ENCODE measurements around the gene ANKRD36C. TPM values are rescaled to one million over a fixed set of nuclear protein-coding genes. Genes with fewer than 3 reads are reported as not detected.

Gene ANKRD36C
- total and polyA plus RNA-seq, 4 donors: 0.27 to 13.4 (median 9.3) TPM

Small RNA genes lying within 50 kb of the gene (small RNA-seq; reads per million reads assigned to genes)
- not detected for gene RN7SL210P

Other genes starting within 250 kb of the ANKRD36C start
- gene GPAT2, start 43.1 kb upstream of the ANKRD36C start, total RNA-seq: 1 to 10 TPM in 1 of 2 donors, under 1 TPM in 1; 0.33 to 3.1 TPM
- under 1 TPM; 0.37 to 0.65 TPM for gene GPAT2, start 43.1 kb upstream of the ANKRD36C start, polyA plus RNA-seq
- 1 to 10 TPM; 1.3 to 2.3 TPM for gene ADRA2B, start 124.7 kb upstream of the ANKRD36C start, total RNA-seq
- 1 to 10 TPM; 3.7 to 8.6 TPM for gene ADRA2B, start 124.7 kb upstream of the ANKRD36C start, polyA plus RNA-seq
- not detected for gene ASTL, start 146.7 kb upstream of the ANKRD36C start, total RNA-seq
- gene ASTL, start 146.7 kb upstream of the ANKRD36C start, polyA plus RNA-seq: not detected
- gene DUSP2, start 153.6 kb upstream of the ANKRD36C start, total RNA-seq: 1 to 10 TPM; 1.6 to 2.8 TPM
- 1 to 10 TPM in 1 of 2 donors, under 1 TPM in 1; 0.99 to 1.7 TPM for gene DUSP2, start 153.6 kb upstream of the ANKRD36C start, polyA plus RNA-seq
- gene STARD7, start 217.0 kb upstream of the ANKRD36C start, total RNA-seq: 100 to 1,000 TPM in 1 of 2 donors, 10 to 100 TPM in 1; 72.0 to 120 TPM
- 10 to 100 TPM; 42.9 to 47.4 TPM for gene STARD7, start 217.0 kb upstream of the ANKRD36C start, polyA plus RNA-seq